HepG2 (cell line): ENCODE data around the gene TROAP. TPM values are rescaled to one million over a fixed set of nuclear protein-coding genes. Genes with fewer than 3 reads are reported as not detected.
A peak's percentile ranks its signal among the peaks of the same experiment; 100 is the strongest.

Source experiments
- ATF1 ChIP-seq: IDR thresholded peaks from 2 replicates; pipeline ENCODE4 v1.6.1; 2016; ENCODE audit warnings: mild to moderate bottlenecking, control low read depth
- KDM5A ChIP-seq: fragments of 200-600 bp; sonication (generic); IDR thresholded peaks from 2 replicates; pipeline ENCODE4 v1.7.0; 2018; ENCODE audit warnings: antibody characterized with exemption, mild to moderate bottlenecking, low read length, borderline replicate concordance
- RELA ChIP-seq: sonication (generic); formaldehyde crosslinking; IDR thresholded peaks from 2 replicates; pipeline ENCODE4 v1.4.0; 2020; ENCODE audit warnings: missing genetic modification reagents
- SKIL ChIP-seq: sonication (generic); formaldehyde crosslinking; IDR thresholded peaks from 2 replicates; pipeline ENCODE4 v1.8.0; 2022; ENCODE audit warnings: missing genetic modification reagents, mild to moderate bottlenecking, moderate library complexity, borderline replicate concordance
- STAT5B ChIP-seq: sonication (generic); formaldehyde crosslinking; IDR thresholded peaks from 2 replicates; pipeline ENCODE4 v1.4.0; 2020; ENCODE audit warnings: missing genetic modification reagents
- TFE3 ChIP-seq: IDR thresholded peaks from 2 replicates; pipeline ENCODE4 v1.6.1; 2016
- THRA ChIP-seq: sonication (generic); formaldehyde crosslinking; IDR thresholded peaks from 2 replicates; pipeline ENCODE4 v1.4.0; 2020; ENCODE audit warnings: missing genetic modification reagents, borderline replicate concordance
- U2AF1 ChIP-seq: fragments of 200-400 bp; formaldehyde crosslinking; optimal IDR thresholded peaks from 2 replicates; pipeline ENCODE3; 2017; ENCODE audit warnings: mild to moderate bottlenecking, low read depth, low read length
- ZNF660 ChIP-seq: sonication (generic); formaldehyde crosslinking; IDR thresholded peaks from 2 replicates; pipeline ENCODE4 v1.5.1; 2020; ENCODE audit warnings: mild to moderate bottlenecking, low read depth, missing genetic modification reagents, borderline replicate concordance
- ZNF703 ChIP-seq: sonication (generic); formaldehyde crosslinking; IDR thresholded peaks from 2 replicates; pipeline ENCODE4 v1.5.1; 2020; ENCODE audit warnings: missing genetic modification reagents, mild to moderate bottlenecking, moderate library complexity, borderline replicate concordance
- ZNF777 ChIP-seq: sonication (generic); formaldehyde crosslinking; IDR thresholded peaks from 2 replicates; pipeline ENCODE4 v1.4.0; 2020; ENCODE audit warnings: missing genetic modification reagents
- ZSCAN25 ChIP-seq: sonication (generic); formaldehyde crosslinking; IDR thresholded peaks from 2 replicates; pipeline ENCODE4 v1.8.0; 2022; ENCODE audit warnings: mild to moderate bottlenecking, missing genetic modification reagents
- polyA plus RNA-seq, 8 experiments: library from polyadenylated mRNA; depleted of rRNA in 3 of 8; stranded (reverse) in 7 of 8; unstranded in 1 of 8; fragments of >200 nt; fragmentation: Illumina TruSeq in 4 of 8; extraction: Trizol in 4 of 8; gene quantifications; 2 replicates each; pipeline versions ENCODE4 v1.2.1 to v1.2.3, GENCODE V29; 2011 to 2016; ENCODE audit warnings: low read depth in 4 of 8, missing spikeins in 1 of 8, mixed read lengths in 1 of 8; ENCODE audit not compliant: insufficient read depth in 1 of 8
- total RNA-seq, 5 experiments: library from RNA; depleted of rRNA; stranded (reverse); fragments of >200 nt; fragmentation: Illumina TruSeq; extraction: Trizol; gene quantifications; 2 replicates each; pipeline ENCODE4 v1.2.3, GENCODE V29; 2016; ENCODE audit warnings: low read depth in 1 of 5
- TF ChIP-seq, protein P1 (sequence below): sonication (generic); formaldehyde crosslinking; IDR thresholded peaks from 2 replicates; pipeline ENCODE4 v1.4.0; 2020; ENCODE audit warnings: missing genetic modification reagents
- TF ChIP-seq, protein P2 (sequence below): sonication (generic); formaldehyde crosslinking; IDR thresholded peaks from 2 replicates; pipeline ENCODE4 v1.8.1; 2023; ENCODE audit warnings: missing genetic modification reagents, inconsistent platforms, borderline replicate concordance
- TF ChIP-seq, protein P3 (sequence below): sonication (generic); formaldehyde crosslinking; IDR thresholded peaks from 2 replicates; pipeline ENCODE4 v1.4.0; 2020; ENCODE audit warnings: missing genetic modification reagents, borderline replicate concordance

The TROAP gene
- total and polyA plus RNA-seq, 2 of the 13 experiments (the other 11 are each of a cell fraction or from before 2014, with no cell fraction given), result 22.5 to 30.9 TPM

GRCh38 chr12:49366652-49367380 is 43.8 kb downstream of the TROAP start (continued):
- TF ChIP-seq THRA (CRISPR knock-in tag) (no peak), ZNF703 (CRISPR knock-in tag) (no peak), ZNF777 (CRISPR knock-in tag) (peak; percentile 62; the same call in 1 of the 2 replicates), ZSCAN25 (CRISPR knock-in tag) (no peak; the same call in 1 of the 2 replicates), STAT5B (CRISPR knock-in tag) (no peak), SKIL (CRISPR knock-in tag) (no peak; the same call in 1 of the 2 replicates), TFE3 (CRISPR knock-in tag) (no peak), ATF1 (CRISPR knock-in tag) (no peak), KDM5A (peak; percentile 78; the same call in 1 of the 2 replicates), RELA (CRISPR knock-in tag) (no peak), U2AF1 (no peak), ZNF660 (CRISPR knock-in tag) (no peak)
- TF ChIP-seq, protein P1, sequence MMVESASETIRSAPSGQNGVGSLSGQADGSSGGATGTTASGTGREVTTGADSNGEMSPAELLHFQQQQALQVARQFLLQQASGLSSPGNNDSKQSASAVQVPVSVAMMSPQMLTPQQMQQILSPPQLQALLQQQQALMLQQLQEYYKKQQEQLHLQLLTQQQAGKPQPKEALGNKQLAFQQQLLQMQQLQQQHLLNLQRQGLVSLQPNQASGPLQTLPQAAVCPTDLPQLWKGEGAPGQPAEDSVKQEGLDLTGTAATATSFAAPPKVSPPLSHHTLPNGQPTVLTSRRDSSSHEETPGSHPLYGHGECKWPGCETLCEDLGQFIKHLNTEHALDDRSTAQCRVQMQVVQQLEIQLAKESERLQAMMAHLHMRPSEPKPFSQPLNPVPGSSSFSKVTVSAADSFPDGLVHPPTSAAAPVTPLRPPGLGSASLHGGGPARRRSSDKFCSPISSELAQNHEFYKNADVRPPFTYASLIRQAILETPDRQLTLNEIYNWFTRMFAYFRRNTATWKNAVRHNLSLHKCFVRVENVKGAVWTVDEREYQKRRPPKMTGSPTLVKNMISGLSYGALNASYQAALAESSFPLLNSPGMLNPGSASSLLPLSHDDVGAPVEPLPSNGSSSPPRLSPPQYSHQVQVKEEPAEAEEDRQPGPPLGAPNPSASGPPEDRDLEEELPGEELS, result no peak
- TF ChIP-seq, protein P2, sequence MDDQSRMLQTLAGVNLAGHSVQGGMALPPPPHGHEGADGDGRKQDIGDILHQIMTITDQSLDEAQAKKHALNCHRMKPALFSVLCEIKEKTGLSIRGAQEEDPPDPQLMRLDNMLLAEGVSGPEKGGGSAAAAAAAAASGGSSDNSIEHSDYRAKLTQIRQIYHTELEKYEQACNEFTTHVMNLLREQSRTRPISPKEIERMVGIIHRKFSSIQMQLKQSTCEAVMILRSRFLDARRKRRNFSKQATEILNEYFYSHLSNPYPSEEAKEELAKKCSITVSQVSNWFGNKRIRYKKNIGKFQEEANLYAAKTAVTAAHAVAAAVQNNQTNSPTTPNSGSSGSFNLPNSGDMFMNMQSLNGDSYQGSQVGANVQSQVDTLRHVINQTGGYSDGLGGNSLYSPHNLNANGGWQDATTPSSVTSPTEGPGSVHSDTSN (CRISPR knock-in tag), result no peak
- TF ChIP-seq, protein P3, sequence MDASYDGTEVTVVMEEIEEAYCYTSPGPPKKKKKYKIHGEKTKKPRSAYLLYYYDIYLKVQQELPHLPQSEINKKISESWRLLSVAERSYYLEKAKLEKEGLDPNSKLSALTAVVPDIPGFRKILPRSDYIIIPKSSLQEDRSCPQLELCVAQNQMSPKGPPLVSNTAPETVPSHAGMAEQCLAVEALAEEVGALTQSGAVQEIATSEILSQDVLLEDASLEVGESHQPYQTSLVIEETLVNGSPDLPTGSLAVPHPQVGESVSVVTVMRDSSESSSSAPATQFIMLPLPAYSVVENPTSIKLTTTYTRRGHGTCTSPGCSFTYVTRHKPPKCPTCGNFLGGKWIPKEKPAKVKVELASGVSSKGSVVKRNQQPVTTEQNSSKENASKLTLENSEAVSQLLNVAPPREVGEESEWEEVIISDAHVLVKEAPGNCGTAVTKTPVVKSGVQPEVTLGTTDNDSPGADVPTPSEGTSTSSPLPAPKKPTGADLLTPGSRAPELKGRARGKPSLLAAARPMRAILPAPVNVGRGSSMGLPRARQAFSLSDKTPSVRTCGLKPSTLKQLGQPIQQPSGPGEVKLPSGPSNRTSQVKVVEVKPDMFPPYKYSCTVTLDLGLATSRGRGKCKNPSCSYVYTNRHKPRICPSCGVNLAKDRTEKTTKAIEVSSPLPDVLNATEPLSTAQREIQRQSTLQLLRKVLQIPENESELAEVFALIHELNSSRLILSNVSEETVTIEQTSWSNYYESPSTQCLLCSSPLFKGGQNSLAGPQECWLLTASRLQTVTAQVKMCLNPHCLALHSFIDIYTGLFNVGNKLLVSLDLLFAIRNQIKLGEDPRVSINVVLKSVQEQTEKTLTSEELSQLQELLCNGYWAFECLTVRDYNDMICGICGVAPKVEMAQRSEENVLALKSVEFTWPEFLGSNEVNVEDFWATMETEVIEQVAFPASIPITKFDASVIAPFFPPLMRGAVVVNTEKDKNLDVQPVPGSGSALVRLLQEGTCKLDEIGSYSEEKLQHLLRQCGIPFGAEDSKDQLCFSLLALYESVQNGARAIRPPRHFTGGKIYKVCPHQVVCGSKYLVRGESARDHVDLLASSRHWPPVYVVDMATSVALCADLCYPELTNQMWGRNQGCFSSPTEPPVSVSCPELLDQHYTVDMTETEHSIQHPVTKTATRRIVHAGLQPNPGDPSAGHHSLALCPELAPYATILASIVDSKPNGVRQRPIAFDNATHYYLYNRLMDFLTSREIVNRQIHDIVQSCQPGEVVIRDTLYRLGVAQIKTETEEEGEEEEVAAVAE (CRISPR knock-in tag), result no peak; the same call in 1 of the 2 replicates
